ENCODE data around the gene TFEB.

TFEB gene

GRCh38 chr6:41648070-41648585 lies 87.3 kb downstream of the TFEB start:
- DNase-seq, result no peak

GRCh38 chr6:41647061-41647511 lies 88.3 kb downstream of the TFEB start:
- DNase-seq, result no peak

- DNase-seq, result no peak
Observed at GRCh38 chr6:41646026-41646795, 89.2 kb downstream of the TFEB start.

GRCh38 chr6:41645007-41645618 lies 90.3 kb downstream of the TFEB start:
- DNase-seq, result no peak

- DNase-seq, result no peak
Observed at GRCh38 chr6:41644297-41644879, 91.0 kb downstream of the TFEB start.

GRCh38 chr6:41643899-41644269 lies 91.5 kb downstream of the TFEB start:
- DNase-seq, result no peak

GRCh38 chr6:41642960-41643898 lies 92.2 kb downstream of the TFEB start:
- DNase-seq, result no peak

- DNase-seq, result no peak
Observed at GRCh38 chr6:41642090-41642959, 93.1 kb downstream of the TFEB start.

- no peak for DNase-seq
Observed at GRCh38 chr6:41641352-41641925, 94.0 kb downstream of the TFEB start.

- no peak for DNase-seq
Observed at GRCh38 chr6:41640426-41640825, 95.0 kb downstream of the TFEB start.

GRCh38 chr6:41639809-41640371 lies 95.5 kb downstream of the TFEB start:
- DNase-seq, result no peak

GRCh38 chr6:41638935-41639808 lies 96.2 kb downstream of the TFEB start:
- DNase-seq, result no peak

GRCh38 chr6:41638002-41638934 lies 97.1 kb downstream of the TFEB start, which contains the start of gene MDFI:
TSS of gene MDFI (plus strand) at chr6:41638468. CDS start at chr6:41638750, 282 bp downstream.
- no peak for DNase-seq

- DNase-seq, result no peak
Observed at GRCh38 chr6:41637194-41638001, 98.0 kb downstream of the TFEB start.

- no peak for DNase-seq
Observed at GRCh38 chr6:41636833-41637193, 98.6 kb downstream of the TFEB start.

- DNase-seq, result no peak
Observed at GRCh38 chr6:41635365-41635764, 100.0 kb downstream of the TFEB start.

- no peak for DNase-seq
Observed at GRCh38 chr6:41634657-41635056, 100.8 kb downstream of the TFEB start.
